Upper lobe of left lung (tissue), 6 donors: Measurements from ENCODE around the gene FAM13A. TPM values are rescaled to one million over a fixed set of nuclear protein-coding genes. Genes with fewer than 3 reads are reported as not detected.

Experiments used
- ATAC-seq, 2 donors: fragments of 200-7000 bp; cut with Tn5 transposase; one replicate each; pipeline ENCODE4 v1.9.1; 2022; ENCODE audit warnings: mild to moderate bottlenecking in 2 of 2, moderate library complexity in 2 of 2; ENCODE audit not compliant: low FRiP score in 2 of 2
- DNase-seq, 2 donors: peaks; one replicate each; pipeline ENCODE4 v3.0.0-alpha.2; 2019 to 2020
- H3K27ac ChIP-seq, 4 donors: fragments of 200-600 bp; sonication (generic); one replicate each; pipeline ENCODE4 v1.5.1; 2016 to 2019
- H3K27me3 ChIP-seq, 4 donors: fragments of 200-600 bp; sonication (generic); one replicate each; pipeline ENCODE4 v1.5.1; 2017 to 2019
- H3K36me3 ChIP-seq, 4 donors: fragments of 200-600 bp; sonication (generic); one replicate each; pipeline ENCODE4 v1.5.1; 2016 to 2019
- H3K4me1 ChIP-seq, 4 donors: fragments of 200-600 bp; sonication (generic); one replicate each; pipeline ENCODE4 v1.5.1; 2018 to 2019
- H3K4me3 ChIP-seq, 4 donors: fragments of 200-600 bp; sonication (generic); one replicate each; pipeline ENCODE4 v1.5.1; 2017 to 2019; ENCODE audit warnings: mild to moderate bottlenecking in 2 of 4, moderate library complexity in 1 of 4
- H3K9me3 ChIP-seq, 4 donors: fragments of 200-600 bp; sonication (generic); one replicate each; pipeline ENCODE4 v1.5.1; 2018 to 2019
- CTCF ChIP-seq, 6 experiments: fragments of 450-650 bp in 4 of 6; fragments of 200-600 bp in 2 of 6; sonication (generic) in 2 of 6; IDR thresholded peaks; one replicate each; pipeline ENCODE4 v1.5.1; 2016 to 2019; ENCODE audit warnings: antibody characterized with exemption in 6 of 6
- EP300 ChIP-seq, 4 donors: sonication (generic); formaldehyde crosslinking; IDR thresholded peaks; one replicate each; pipeline ENCODE4 v1.5.1; 2017; ENCODE audit warnings: antibody characterized with exemption in 4 of 4, control low read depth in 2 of 4
- POLR2A ChIP-seq, 4 donors: fragments of 450-650 bp; IDR thresholded peaks; one replicate each; pipeline ENCODE4 v1.5.1; 2016 to 2017; ENCODE audit warnings: antibody characterized with exemption in 4 of 4, mild to moderate bottlenecking in 2 of 4
- POLR2AphosphoS5 ChIP-seq, 2 donors: sonication (generic); formaldehyde crosslinking; IDR thresholded peaks; one replicate each; pipeline ENCODE4 v1.5.1; 2017; ENCODE audit warnings: antibody characterized with exemption in 2 of 2
- WGBS, 2 donors: methylation state at CpG; one replicate each; pipeline ENCODE4 v1.1.5; 2017 to 2018; 5-methylcytosine and 5-hydroxymethylcytosine counted together
- total RNA-seq, 6 donors: library from RNA; depleted of rRNA in 4 of 6; stranded (reverse); fragments of >200 nt in 4 of 6; gene quantifications; one replicate each; pipeline versions ENCODE4 v1.1.0 to v1.2.1, GENCODE V29; 2016 to 2021
- donor health status: DM: no; HTN: no; CAD: no; lungs with moderate emphysema.
- donor health status: DM: no; HTN: yes; CAD: no; lungs with severe emphysema.

Gene FAM13A
- total RNA-seq, 6 donors from 2014 or later, result 15.8 to 173 (median 34.1) TPM

- Histone ChIP-seq H3K27me3 (no peaks in the 10 kb centered on the region), H3K36me3 (no peaks in the 10 kb centered on the region), H3K4me3 (no peak overlapping the region), H3K27ac (no peak overlapping the region), H3K9me3 (no peaks in the 10 kb centered on the region), H3K4me1 (no peaks in the 10 kb centered on the region)
- ATAC-seq, result no peak
- 74 to 79% methylated on average over 2 of the region's 2 CpGs for WGBS, 2 donors
- DNase-seq, result no peak
- no peak for TF ChIP-seq POLR2AphosphoS5 (IDR thresholded peaks at IDR 0.05)
- TF ChIP-seq POLR2A (IDR thresholded peaks at IDR 0.05), result no peak
- no peak for TF ChIP-seq CTCF (IDR thresholded peaks at IDR 0.05)
- TF ChIP-seq EP300 (IDR thresholded peaks at IDR 0.05), result no peak
Measured at GRCh38 chr4:89099034-89099433, 42.0 kb upstream of the FAM13A start.

GRCh38 chr4:89078300-89078699 is 21.3 kb upstream of the FAM13A start:
- no peaks in the 10 kb centered on the region for H3K36me3 ChIP-seq
- H3K27me3 ChIP-seq, result no peaks in the 10 kb centered on the region
- peaks cover 0 to 3% (median 0%) of the 10 kb centered on the region in 4 donors for H3K9me3 ChIP-seq
- no peak for ATAC-seq
- WGBS, 2 donors, result 90 to 100% methylated on average over 1 of the region's 1 CpG
- TF ChIP-seq POLR2A (IDR thresholded peaks at IDR 0.05) (no peak), POLR2AphosphoS5 (IDR thresholded peaks at IDR 0.05) (no peak), EP300 (IDR thresholded peaks at IDR 0.05) (no peak), CTCF (IDR thresholded peaks at IDR 0.05) (no peak)
- no peak overlapping the region for H3K4me3 ChIP-seq
- no peaks in the 10 kb centered on the region for H3K4me1 ChIP-seq
- no peak overlapping the region for H3K27ac ChIP-seq
- DNase-seq, result no peak

GRCh38 chr4:89077761-89078160 is 20.8 kb upstream of the FAM13A start:
- Histone ChIP-seq H3K4me1 (no peaks in the 10 kb centered on the region), H3K36me3 (no peaks in the 10 kb centered on the region), H3K4me3 (no peak overlapping the region), H3K9me3 (peaks cover 0 to 3% (median 0%) of the 10 kb centered on the region in 4 donors), H3K27me3 (no peaks in the 10 kb centered on the region), H3K27ac (no peak overlapping the region)
- no peak for ATAC-seq
- TF ChIP-seq POLR2AphosphoS5 (IDR thresholded peaks at IDR 0.05), result no peak
- TF ChIP-seq EP300 (IDR thresholded peaks at IDR 0.05), result no peak
- no peak for TF ChIP-seq POLR2A (IDR thresholded peaks at IDR 0.05)
- TF ChIP-seq CTCF (IDR thresholded peaks at IDR 0.05), result no peak
- DNase-seq, result no peak

- peaks cover 0 to 1% (median 0%) of the 10 kb centered on the region in 4 donors for H3K9me3 ChIP-seq
- no peak overlapping the region for H3K27ac ChIP-seq
- H3K4me3 ChIP-seq, result no peak overlapping the region
- H3K27me3 ChIP-seq, result no peaks in the 10 kb centered on the region
- TF ChIP-seq POLR2A (IDR thresholded peaks at IDR 0.05) (no peak), POLR2AphosphoS5 (IDR thresholded peaks at IDR 0.05) (no peak), CTCF (IDR thresholded peaks at IDR 0.05) (no peak), EP300 (IDR thresholded peaks at IDR 0.05) (no peak)
- ATAC-seq (no peak), DNase-seq (no peak)
- no peaks in the 10 kb centered on the region for H3K36me3 ChIP-seq
- H3K4me1 ChIP-seq, result no peaks in the 10 kb centered on the region
- WGBS, 2 donors, result 100% methylated on average over 1 of the region's 1 CpG
Measured at GRCh38 chr4:89072921-89073320, 15.9 kb upstream of the FAM13A start.

GRCh38 chr4:89071311-89071710 is 14.3 kb upstream of the FAM13A start:
- TF ChIP-seq POLR2A (IDR thresholded peaks at IDR 0.05), result no peak
- Histone ChIP-seq H3K36me3 (no peaks in the 10 kb centered on the region), H3K27me3 (no peaks in the 10 kb centered on the region), H3K9me3 (no peaks in the 10 kb centered on the region), H3K4me1 (no peaks in the 10 kb centered on the region), H3K27ac (no peak overlapping the region), H3K4me3 (no peak overlapping the region)
- ATAC-seq (no peak), DNase-seq (no peak)
- 72 to 90% methylated on average over 3 of the region's 3 CpGs for WGBS, 2 donors
